Ectodermal cell (in vitro differentiated cells): ENCODE data around the gene BOLL.
"Not testable (repeated sequence)": the region's sequence is repeated elsewhere in the genome, so short reads cannot be mapped to it uniquely, and the experiment has no call there.

Source experiments
- H3K27ac ChIP-seq: 2 replicates; pipeline ENCODE4 v1.7.0; 2013; ENCODE audit warnings: mild to moderate bottlenecking, low read depth, low read length; ENCODE audit not compliant: insufficient read depth, poor library complexity, severe bottlenecking
- H3K27me3 ChIP-seq: 2 replicates; pipeline ENCODE4 v1.7.0; 2013; ENCODE audit warnings: mild to moderate bottlenecking, low read length; ENCODE audit not compliant: insufficient read depth, control insufficient read depth, poor library complexity, severe bottlenecking
- H3K36me3 ChIP-seq: one replicate; pipeline ENCODE4 v1.7.0; 2013; ENCODE audit warnings: low read length; ENCODE audit not compliant: control insufficient read depth, insufficient read depth
- H3K4me1 ChIP-seq: one replicate; pipeline ENCODE4 v1.7.0; 2013; ENCODE audit warnings: low read length; ENCODE audit not compliant: control insufficient read depth, insufficient read depth
- H3K4me3 ChIP-seq: 2 replicates; pipeline ENCODE4 v1.7.0; 2013; ENCODE audit warnings: low read depth, low read length, control low read depth; ENCODE audit not compliant: insufficient read depth
- H3K9me3 ChIP-seq: 2 replicates; pipeline ENCODE4 v1.7.0; 2013; ENCODE audit warnings: mild to moderate bottlenecking, low read length, moderate library complexity; ENCODE audit not compliant: control insufficient read depth
- WGBS, 2 experiments: methylation state at CpG; one replicate each; pipeline ENCODE4 v1.1.7; 2013; ENCODE audit warnings: missing lambda C conversion rate in 2 of 2; 5-methylcytosine and 5-hydroxymethylcytosine counted together

The BOLL gene

DNA sequence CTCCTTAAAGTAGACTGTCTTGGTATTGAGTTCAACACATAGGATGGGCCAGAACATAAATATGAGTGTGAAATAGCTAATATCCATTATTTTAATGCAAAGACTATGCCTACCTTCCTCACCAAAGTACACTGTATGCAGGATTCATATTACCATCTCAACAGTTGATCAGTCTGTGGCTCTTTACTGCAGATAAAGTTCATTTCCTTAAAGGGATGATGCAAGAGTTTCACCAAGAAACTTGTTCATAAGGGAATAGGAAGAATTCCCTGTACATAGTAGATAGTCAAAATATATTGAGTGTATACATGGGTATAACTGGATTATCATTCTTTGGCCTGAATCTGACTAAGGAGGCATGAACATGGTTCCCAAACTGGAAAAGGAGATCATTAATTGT is 44.9 kb downstream of the BOLL start:
- Histone ChIP-seq H3K36me3 (no peaks in the 10 kb centered on the region), H3K4me1 (no peaks in the 10 kb centered on the region), H3K9me3 (no peaks in the 10 kb centered on the region), H3K4me3 (no peak overlapping the region), H3K27ac (no peak overlapping the region), H3K27me3 (no peaks in the 10 kb centered on the region)

DNA sequence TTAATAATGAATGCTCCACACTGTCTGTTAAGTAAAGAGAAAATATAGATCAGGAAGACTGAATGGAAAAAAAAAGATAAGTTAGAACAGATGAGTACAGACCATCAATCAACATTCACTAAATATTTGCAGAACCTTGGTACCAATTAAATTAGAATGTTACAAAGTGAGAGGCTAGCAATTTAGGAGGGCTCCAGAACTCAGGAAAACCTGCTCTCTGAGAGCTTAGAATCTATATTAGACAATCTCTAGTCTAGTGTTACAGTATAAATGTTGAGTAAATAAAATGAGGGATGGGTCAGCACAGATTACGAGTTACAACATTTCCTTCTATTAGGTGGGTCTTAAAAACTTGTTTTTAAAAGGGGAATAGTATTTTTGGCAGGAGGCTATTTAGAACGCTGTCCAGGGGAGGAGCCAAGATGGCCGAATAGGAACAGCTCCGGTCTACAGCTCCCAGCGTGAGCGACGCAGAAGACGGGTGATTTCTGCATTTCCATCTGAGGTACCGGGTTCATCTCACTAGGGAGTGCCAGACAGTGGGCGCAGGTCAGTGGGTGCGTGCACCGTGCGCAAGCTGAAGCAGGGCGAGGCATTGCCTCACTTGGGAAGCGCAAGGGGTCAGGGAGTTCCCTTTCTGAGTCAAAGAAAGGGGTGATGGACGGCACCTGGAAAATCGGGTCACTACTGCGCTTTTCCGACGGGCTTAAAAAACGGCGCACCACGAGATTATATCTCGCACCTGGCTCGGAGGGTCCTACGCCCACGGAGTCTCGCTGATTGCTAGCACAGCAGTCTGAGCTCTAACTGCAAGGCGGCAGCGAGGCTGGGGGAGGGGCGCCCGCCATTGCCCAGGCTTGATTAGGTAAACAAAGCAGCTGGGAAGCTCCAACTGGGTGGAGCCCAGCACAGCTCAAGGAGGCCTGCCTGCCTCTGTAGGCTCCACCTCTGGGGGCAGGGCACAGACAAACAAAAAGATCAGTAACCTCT is 56.3 kb downstream of the BOLL start:
- 88 to 94% methylated on average over 29 to 32 of the region's 32 CpGs for WGBS, 2 experiments
- not testable (repeated sequence) for H3K27ac ChIP-seq, H3K4me3 ChIP-seq, H3K4me1 ChIP-seq, H3K9me3 ChIP-seq, H3K36me3 ChIP-seq, H3K27me3 ChIP-seq

DNA sequence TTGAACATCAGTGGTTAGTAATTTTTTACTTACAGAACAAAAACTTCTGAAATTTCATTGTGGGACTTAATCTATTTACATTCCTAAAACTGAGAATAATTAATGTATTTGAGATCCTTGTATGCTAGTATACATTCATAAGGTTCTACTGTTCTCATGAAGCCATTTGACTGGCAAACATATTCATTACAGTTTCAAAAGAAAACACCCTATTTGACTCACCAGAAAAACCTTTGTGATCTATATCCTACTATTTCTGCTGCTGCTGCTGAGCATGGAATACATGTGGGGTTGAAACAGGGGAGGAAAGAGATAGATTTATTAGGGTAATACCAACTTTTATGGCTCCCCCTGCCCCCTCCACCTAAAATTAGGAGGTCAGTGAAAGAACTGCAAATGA is 58.1 kb downstream of the BOLL start:
- Histone ChIP-seq H3K4me3 (no peak overlapping the region), H3K27me3 (no peaks in the 10 kb centered on the region), H3K9me3 (no peaks in the 10 kb centered on the region), H3K27ac (no peak overlapping the region), H3K36me3 (no peaks in the 10 kb centered on the region), H3K4me1 (no peaks in the 10 kb centered on the region)

DNA sequence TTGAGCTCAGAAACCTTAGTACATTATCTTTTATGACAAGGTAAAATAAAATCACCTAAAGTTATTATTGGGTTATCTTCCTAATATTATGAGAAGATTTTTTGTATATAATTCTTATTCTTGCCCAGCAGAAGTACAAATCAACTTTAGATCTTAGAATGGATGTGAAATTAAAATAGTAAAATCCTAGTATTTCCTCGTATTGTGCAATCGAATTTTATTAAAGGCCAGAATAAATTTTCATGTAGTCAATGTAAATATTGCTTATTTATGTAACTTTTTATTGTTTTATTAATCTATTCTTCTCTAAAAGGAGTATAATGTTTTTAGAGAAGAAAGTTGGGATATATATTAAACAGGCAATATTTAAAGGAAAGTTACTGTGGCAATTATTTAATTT is 67.3 kb downstream of the BOLL start:
- no peaks in the 10 kb centered on the region for H3K9me3 ChIP-seq

DNA sequence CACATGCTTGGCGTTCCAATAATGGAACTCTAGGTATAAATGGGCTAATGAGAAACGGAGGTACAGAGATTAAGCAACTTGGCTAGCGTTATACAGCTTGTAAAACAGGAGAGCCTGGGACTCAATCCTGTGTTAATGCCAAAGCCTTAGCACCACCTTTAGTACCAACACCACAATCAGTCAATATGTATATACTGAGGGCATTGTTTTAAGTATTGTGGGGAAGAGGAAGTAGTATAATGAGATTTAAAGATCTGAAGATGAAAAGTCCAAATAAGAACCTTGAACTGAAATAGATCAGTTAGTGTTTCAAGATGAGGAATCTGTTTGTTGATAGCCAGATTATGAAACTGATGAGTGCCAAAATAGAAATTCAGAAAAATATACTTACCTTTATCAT is 71.8 kb downstream of the BOLL start:
- no peak overlapping the region for H3K27ac ChIP-seq
- H3K4me3 ChIP-seq = no peak overlapping the region
- no peaks in the 10 kb centered on the region for H3K36me3 ChIP-seq
- H3K27me3 ChIP-seq = no peaks in the 10 kb centered on the region
- 93 to 97% methylated on average over 3 of the region's 3 CpGs for WGBS, 2 experiments
- no peaks in the 10 kb centered on the region for H3K4me1 ChIP-seq
- no peaks in the 10 kb centered on the region for H3K9me3 ChIP-seq

More for the DNA sequence above, 67.3 kb downstream of the BOLL start:
- H3K27ac ChIP-seq = no peak overlapping the region
- H3K27me3 ChIP-seq = no peaks in the 10 kb centered on the region
- H3K36me3 ChIP-seq = no peaks in the 10 kb centered on the region
- H3K4me1 ChIP-seq = no peaks in the 10 kb centered on the region
- H3K4me3 ChIP-seq = no peak overlapping the region
- 100% methylated on average over 1 of the region's 2 CpGs; no CpG with 5 or more reads in 1 of the 2 experiments for WGBS, 2 experiments

DNA sequence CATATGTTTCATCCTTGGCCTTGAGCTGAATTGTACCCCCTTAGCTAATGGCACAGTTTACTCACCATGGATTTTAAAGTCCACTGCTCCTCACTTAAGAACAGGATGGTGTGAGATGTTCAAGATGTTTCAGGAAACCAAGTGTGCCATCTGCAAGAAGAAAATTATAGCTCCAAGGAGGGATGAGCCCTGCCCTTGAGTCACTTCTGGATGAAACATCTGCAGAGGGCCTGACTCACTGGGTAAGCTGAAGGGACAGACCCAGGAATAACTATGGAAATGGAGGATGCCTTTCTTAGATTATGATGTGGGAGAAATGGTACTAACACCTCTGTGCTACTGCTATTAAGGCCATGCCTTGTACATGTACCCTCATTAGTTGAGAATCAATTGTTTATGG is 73.5 kb downstream of the BOLL start:
- no peaks in the 10 kb centered on the region for H3K9me3 ChIP-seq
- H3K27ac ChIP-seq = no peak overlapping the region

DNA sequence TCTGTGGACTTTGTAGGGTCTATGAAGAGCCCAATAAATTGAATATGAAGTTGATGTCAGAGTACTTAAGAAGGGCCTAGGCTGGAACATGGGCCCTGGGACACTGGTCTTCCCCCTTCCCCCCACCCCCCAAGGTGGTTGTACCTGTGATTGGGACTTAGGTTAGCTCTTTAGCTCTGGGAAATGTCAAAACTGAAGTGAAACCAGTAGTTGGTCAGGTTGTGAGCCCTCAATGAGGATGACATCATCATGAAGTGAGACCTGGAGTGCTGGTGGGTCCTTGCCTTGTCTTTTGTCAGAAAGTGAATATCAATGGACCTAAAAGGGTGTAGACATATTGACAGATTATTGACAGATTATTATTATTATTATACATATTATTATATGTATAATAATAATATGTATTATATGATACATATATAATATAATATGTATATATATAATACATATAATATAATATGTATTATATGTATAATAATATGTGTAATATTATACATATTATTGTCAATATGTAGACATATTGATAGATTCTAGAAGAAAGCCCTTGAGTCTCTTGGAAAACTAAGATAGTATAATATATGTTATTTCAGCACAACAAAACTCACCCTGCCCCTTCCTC is 74.6 kb downstream of the BOLL start:
- Histone ChIP-seq H3K27ac (no peak overlapping the region), H3K4me1 (peaks cover 8% of the 10 kb centered on the region), H3K27me3 (peaks cover 4% of the 10 kb centered on the region), H3K9me3 (no peaks in the 10 kb centered on the region), H3K4me3 (no peak overlapping the region), H3K36me3 (no peaks in the 10 kb centered on the region)

More for the DNA sequence above, 73.5 kb downstream of the BOLL start:
- Histone ChIP-seq H3K4me1 (peaks cover 4% of the 10 kb centered on the region), H3K27me3 (no peaks in the 10 kb centered on the region), H3K36me3 (no peaks in the 10 kb centered on the region), H3K4me3 (no peak overlapping the region)

DNA sequence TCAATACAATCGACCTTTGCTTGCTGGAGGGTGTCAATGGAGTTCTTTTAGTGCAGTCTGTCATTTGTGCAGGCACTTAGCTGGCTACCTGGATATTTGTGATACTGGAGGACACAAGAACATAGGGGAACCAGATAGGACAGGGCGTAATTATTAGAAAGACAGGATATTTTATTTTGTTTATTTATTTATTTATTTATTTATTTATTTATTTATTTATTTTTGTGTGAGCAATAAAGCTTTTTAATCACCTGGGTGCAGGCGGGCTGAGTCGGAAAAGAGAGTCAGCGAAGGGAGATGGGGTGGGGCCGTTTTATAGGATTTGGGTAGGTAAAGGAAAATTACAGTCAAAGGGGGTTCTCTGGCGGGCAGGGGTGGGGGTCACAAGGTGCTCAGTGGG is 76.0 kb downstream of the BOLL start:
- H3K36me3 ChIP-seq, H3K4me3 ChIP-seq, H3K9me3 ChIP-seq, H3K27me3 ChIP-seq, H3K27ac ChIP-seq, H3K4me1 ChIP-seq: not testable (repeated sequence)
- WGBS, 2 experiments = 87 to 94% methylated on average over 6 of the region's 7 CpGs

DNA sequence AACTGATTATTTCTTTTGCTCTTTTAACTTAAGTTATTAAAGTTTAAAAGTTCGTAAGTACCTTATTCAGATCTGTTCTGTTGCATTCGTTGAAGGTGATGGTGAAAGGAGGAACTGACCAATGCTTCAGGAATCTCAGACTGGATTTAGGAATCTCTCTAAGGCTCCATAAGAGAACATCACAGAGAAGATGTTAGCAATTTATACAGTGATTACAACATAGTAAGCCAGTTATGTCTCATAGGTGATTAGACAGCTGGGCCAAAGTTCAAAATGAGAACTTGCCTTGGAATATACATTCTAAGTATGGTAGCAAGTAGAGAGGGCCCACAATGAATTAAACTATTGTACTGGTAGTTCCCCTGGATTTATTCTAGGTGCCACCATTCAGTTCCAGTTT is 76.8 kb downstream of the BOLL start:
- H3K36me3 ChIP-seq = no peaks in the 10 kb centered on the region
- H3K27me3 ChIP-seq = peaks cover 4% of the 10 kb centered on the region
- H3K9me3 ChIP-seq = no peaks in the 10 kb centered on the region
- WGBS, 2 experiments = 25 to 54% methylated on average over 2 of the region's 2 CpGs
- H3K4me3 ChIP-seq = no peak overlapping the region
- H3K27ac ChIP-seq = no peak overlapping the region
- H3K4me1 ChIP-seq = peaks cover 8% of the 10 kb centered on the region

DNA sequence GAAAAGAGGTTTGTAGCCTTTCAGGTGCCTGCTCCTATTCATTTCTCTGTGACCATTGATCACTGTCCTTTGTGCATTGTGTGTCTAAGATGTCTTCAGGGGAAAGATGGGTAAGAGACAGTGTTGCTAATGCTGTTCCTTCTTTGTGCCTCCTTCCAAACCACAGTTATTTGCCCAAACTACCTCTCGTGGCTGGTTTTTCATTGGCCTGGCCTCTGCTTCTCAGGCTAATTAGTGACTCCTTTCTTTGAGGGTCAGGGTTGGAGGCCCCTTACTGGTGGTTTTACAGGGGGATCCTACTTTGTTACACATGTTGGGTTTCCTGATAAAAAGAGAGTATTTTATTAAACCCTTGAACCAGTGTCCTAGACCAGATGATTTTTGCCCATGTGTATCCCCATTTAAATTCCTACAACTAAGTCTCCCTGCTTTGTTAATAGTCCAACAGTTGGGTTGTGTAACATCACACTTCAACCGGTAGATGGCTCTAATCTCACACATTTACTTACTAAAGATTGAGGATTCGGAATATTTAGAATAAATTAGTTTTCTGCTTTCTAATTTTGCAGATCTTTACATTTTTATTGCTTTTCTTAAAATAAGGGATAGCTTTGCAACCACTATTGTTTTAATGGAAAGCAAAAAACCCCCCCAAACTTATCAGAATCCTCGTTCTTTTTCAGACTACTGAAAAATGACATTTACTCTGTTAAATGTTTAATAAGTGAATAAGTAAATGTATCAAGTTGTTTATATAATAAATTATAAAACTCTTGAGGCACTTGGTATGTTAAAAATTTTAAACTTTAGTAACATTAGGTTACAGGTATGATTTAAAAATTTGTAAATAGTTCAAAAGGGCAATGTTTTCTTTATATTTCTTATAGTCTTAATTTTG is 77.6 kb downstream of the BOLL start:
- H3K27ac ChIP-seq = no peak overlapping the region
- H3K27me3 ChIP-seq = peaks cover 4% of the 10 kb centered on the region
- peak overlapping the region; percentile 80 for H3K4me3 ChIP-seq
- whole genome bisulfite sequencing, 2 experiments = 0 to 7% methylated on average over 1 to 2 of the region's 4 CpGs
- H3K36me3 ChIP-seq = no peaks in the 10 kb centered on the region
- H3K4me1 ChIP-seq = peaks cover 8% of the 10 kb centered on the region
- no peaks in the 10 kb centered on the region for H3K9me3 ChIP-seq
